ENCODE measurements around the gene RAD9B. TPM values are rescaled to one million over a fixed set of nuclear protein-coding genes. Genes with fewer than 3 reads are reported as not detected.

Gene RAD9B
- total and polyA plus RNA-seq, 10 of the 15 experiments (the other 5 are each of a cell fraction or from before 2014, with no cell fraction given), result 0.54 to 2.0 (median 1.3) TPM

GRCh38 chr12:110475426-110475825, 26.7 kb upstream of the RAD9B start:
- no peak overlapping the region for H3K4me3 ChIP-seq
- FAIRE-seq (no peak), DNase-seq (ENCODE audit: low read depth, low spot score) (no peak), ATAC-seq (no peak)
- no peak overlapping the region for H3K4me2 ChIP-seq (ENCODE audit: control insufficient read depth, insufficient read depth)
- no peaks in the 10 kb centered on the region for H4K20me1 ChIP-seq (ENCODE audit: control insufficient read depth, insufficient read depth)
- BruUV-seq (replicated peaks), result no TSS peak
- ChIA-PET RAD21 (ENCODE audit: unreplicated experiment) (no interaction called here), CTCF (interaction anchor here (0.6 to 1.9 kb wide), 3 partner anchors 10 to 51 kb away, joined by 3 to 5 read pairs (median 3); partner anchors contain the start of gene ARPC3), SMC1A (ENCODE audit: uncharacterized antibody, unreplicated experiment) (interaction anchor here (0.6 to 0.7 kb wide), 2 partner anchors 24 to 115 kb away, joined by 3 read pairs; no protein-coding TSS in a partner anchor), POLR2A (interaction anchor here (0.6 to 0.8 kb wide), 2 partner anchors 19 to 43 kb away, joined by 3 to 4 read pairs; no protein-coding TSS in a partner anchor)
- H2AFZ ChIP-seq (ENCODE audit: control insufficient read depth, low read depth, low read length), result no peak overlapping the region
- TF ChIP-seq HDAC2 (IDR thresholded peaks at IDR 0.05) (no peak), GABPA (IDR thresholded peaks at IDR 0.05; ENCODE audit: low read depth) (no peak)
- H3K9ac ChIP-seq (ENCODE audit: control insufficient read depth, insufficient read depth, low read length), result no peak overlapping the region
- intact Hi-C loops (cut with micrococcal nuclease; ENCODE audit: unreplicated experiment) (no loop called here), in situ Hi-C loops (cut with MboI) (no loop called here)
- no peak overlapping the region for H3K27ac ChIP-seq (ENCODE audit: control insufficient read depth, insufficient read depth)
- peaks cover 5% of the 10 kb centered on the region for H3K79me2 ChIP-seq (ENCODE audit: control insufficient read depth, insufficient read depth, low read length)
- no peaks in the 10 kb centered on the region for H3K27me3 ChIP-seq (replicated peaks in 1 of 2; ENCODE audit: control insufficient read depth in 2 of 2, insufficient read depth in 2 of 2, low read length in 1 of 2)
- WGBS (ENCODE audit: insufficient coverage, insufficient replicate concordance, low lambda C conversion rate, missing lambda C conversion rate), result 100% methylated on average over 7 of the region's 7 CpGs
- H3K9me3 ChIP-seq (replicated peaks; ENCODE audit: control insufficient read depth, insufficient read depth, low read length), result no peaks in the 10 kb centered on the region
- H3K36me3 ChIP-seq (ENCODE audit: control insufficient read depth in 2 of 2, insufficient read depth in 2 of 2, low read length in 1 of 2), result peaks cover 0 to 8% of the 10 kb centered on the region in 2 experiments; a peak in 3 of 4 replicates
- H3K4me1 ChIP-seq (ENCODE audit: control insufficient read depth, insufficient read depth, low read length), result no peaks in the 10 kb centered on the region

- in situ Hi-C loops (cut with MboI), result no loop called here
- peaks cover 50% of the 10 kb centered on the region for H3K79me2 ChIP-seq (ENCODE audit: control insufficient read depth, insufficient read depth, low read length)
- ChIA-PET POLR2A (interaction anchor here (0.5 to 4.5 kb wide), 9 partner anchors 9 to 230 kb away, joined by 3 to 22 read pairs (median 6); partner anchors contain the start of genes FAM216A and GPN3), RAD21 (ENCODE audit: unreplicated experiment) (interaction anchor here (0.6 to 3.3 kb wide), 4 partner anchors 29 to 102 kb away, joined by 3 to 22 read pairs (median 8); partner anchors contain the start of gene ARPC3), SMC1A (ENCODE audit: uncharacterized antibody, unreplicated experiment) (interaction anchor here (0.7 to 26.9 kb wide), 12 partner anchors 10 to 115 kb away, joined by 3 to 492 read pairs (median 4); partner anchors contain the start of genes ARPC3, FAM216A and GPN3), CTCF (interaction anchor here (1.5 to 21.1 kb wide), 6 partner anchors 9 to 389 kb away, joined by 4 to 462 read pairs (median 14); partner anchors contain the start of genes ARPC3 and FAM216A)
- intact Hi-C loops (cut with micrococcal nuclease; ENCODE audit: unreplicated experiment), result no loop called here
- H4K20me1 ChIP-seq (ENCODE audit: control insufficient read depth, insufficient read depth), result no peaks in the 10 kb centered on the region
- no peak overlapping the region for H2AFZ ChIP-seq (ENCODE audit: control insufficient read depth, low read depth, low read length)
- H3K9me3 ChIP-seq (replicated peaks; ENCODE audit: control insufficient read depth, insufficient read depth, low read length), result no peaks in the 10 kb centered on the region
- H3K36me3 ChIP-seq (ENCODE audit: control insufficient read depth in 2 of 2, insufficient read depth in 2 of 2, low read length in 1 of 2), result peaks cover 0 to 12% of the 10 kb centered on the region in 2 experiments; a peak in 2 of 4 replicates
- no peak overlapping the region for H3K4me2 ChIP-seq (ENCODE audit: control insufficient read depth, insufficient read depth)
- H3K9ac ChIP-seq (ENCODE audit: control insufficient read depth, insufficient read depth, low read length), result no peak overlapping the region; the same call in 1 of the 2 replicates
- H3K27ac ChIP-seq (ENCODE audit: control insufficient read depth, insufficient read depth), result no peak overlapping the region
- 100% methylated on average over 4 of the region's 4 CpGs for WGBS (ENCODE audit: insufficient coverage, insufficient replicate concordance, low lambda C conversion rate, missing lambda C conversion rate)
- TF ChIP-seq ZNF384 (IDR thresholded peaks at IDR 0.05; ENCODE audit: borderline replicate concordance, low read depth, low read length) (0 out of 2 replicates have a peak, but pooled peaks have one; percentile 19), LARP7 (IDR thresholded peaks at IDR 0.05) (no peak)
- H3K4me3 ChIP-seq, result peak overlapping the region; percentile 20; the same call in 1 of the 2 replicates
- no peak for ATAC-seq
- no peaks in the 10 kb centered on the region for H3K27me3 ChIP-seq (replicated peaks in 1 of 2; ENCODE audit: control insufficient read depth in 2 of 2, insufficient read depth in 2 of 2, low read length in 1 of 2)
- peaks cover 4% of the 10 kb centered on the region for H3K4me1 ChIP-seq (ENCODE audit: control insufficient read depth, insufficient read depth, low read length)
- no peak for FAIRE-seq
- BruUV-seq (replicated peaks), result no TSS peak
- no peak for DNase-seq (ENCODE audit: low read depth, low spot score)
Measured at GRCh38 chr12:110498984-110499706, 3.0 kb upstream of the RAD9B start.
